ENCODE measurements around the gene NEURL3. TPM values are rescaled to one million over a fixed set of nuclear protein-coding genes. Genes with fewer than 3 reads are reported as not detected.

NEURL3 gene
- total and polyA plus RNA-seq, 9 of the 15 experiments (the other 6 are each of a cell fraction or from before 2014, with no cell fraction given), result not detected

DNA sequence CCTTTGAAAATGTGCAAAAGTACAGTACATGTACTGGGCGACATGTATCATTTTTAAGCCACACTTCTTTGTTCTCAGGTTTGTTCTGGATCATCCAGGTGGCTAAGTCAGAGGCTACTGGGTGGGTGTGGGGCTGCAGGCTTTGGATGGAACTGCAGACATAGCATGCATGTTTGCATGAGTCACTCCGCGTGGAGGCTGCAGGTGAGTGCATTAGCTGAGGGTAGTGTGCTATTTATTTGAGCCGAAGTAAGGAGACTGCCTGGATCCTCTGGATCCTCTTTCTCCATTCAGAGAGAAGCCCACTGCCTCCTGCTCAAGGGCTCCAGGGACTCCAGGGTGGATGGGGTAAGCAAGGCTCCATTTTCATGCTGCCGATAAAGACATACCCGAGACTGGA is 9.4 kb upstream of the NEURL3 start:
- ATAC-seq, result no peak
- H3K4me3 ChIP-seq, result no peak overlapping the region
- TF ChIP-seq ETV1 (tag; conservative IDR thresholded peaks at IDR 0.05; ENCODE audit: low read depth) (no peak), ARHGAP35 (IDR thresholded peaks at IDR 0.05; ENCODE audit: partially characterized antibody) (no peak), ETS2 (tag; IDR thresholded peaks at IDR 0.05; ENCODE audit: borderline replicate concordance, poor library complexity, severe bottlenecking) (no peak), MTA2 (IDR thresholded peaks at IDR 0.05; ENCODE audit: low read depth) (no peak), ZC3H8 (IDR thresholded peaks at IDR 0.05) (no peak), CTBP1 (IDR thresholded peaks at IDR 0.05; ENCODE audit: borderline replicate concordance) (no peak), COPS2 (conservative IDR thresholded peaks at IDR 0.05) (no peak), NFATC3 (IDR thresholded peaks at IDR 0.05) (no peak), RBM17 (IDR thresholded peaks at IDR 0.05; ENCODE audit: borderline replicate concordance, low read depth, low read length) (no peak), ZBED1 (IDR thresholded peaks at IDR 0.05) (no peak), CHAMP1 (IDR thresholded peaks at IDR 0.05) (no peak), GATAD2A (IDR thresholded peaks at IDR 0.05) (no peak), NFYB (IDR thresholded peaks at IDR 0.05; ENCODE audit: extremely low read depth, insufficient read length) (no peak), C11orf30 (IDR thresholded peaks at IDR 0.05; ENCODE audit: low read depth) (no peak), MED1 (CRISPR knock-in tag; IDR thresholded peaks at IDR 0.05; ENCODE audit: borderline replicate concordance) (no peak)
- TF ChIP-seq, protein P1, sequence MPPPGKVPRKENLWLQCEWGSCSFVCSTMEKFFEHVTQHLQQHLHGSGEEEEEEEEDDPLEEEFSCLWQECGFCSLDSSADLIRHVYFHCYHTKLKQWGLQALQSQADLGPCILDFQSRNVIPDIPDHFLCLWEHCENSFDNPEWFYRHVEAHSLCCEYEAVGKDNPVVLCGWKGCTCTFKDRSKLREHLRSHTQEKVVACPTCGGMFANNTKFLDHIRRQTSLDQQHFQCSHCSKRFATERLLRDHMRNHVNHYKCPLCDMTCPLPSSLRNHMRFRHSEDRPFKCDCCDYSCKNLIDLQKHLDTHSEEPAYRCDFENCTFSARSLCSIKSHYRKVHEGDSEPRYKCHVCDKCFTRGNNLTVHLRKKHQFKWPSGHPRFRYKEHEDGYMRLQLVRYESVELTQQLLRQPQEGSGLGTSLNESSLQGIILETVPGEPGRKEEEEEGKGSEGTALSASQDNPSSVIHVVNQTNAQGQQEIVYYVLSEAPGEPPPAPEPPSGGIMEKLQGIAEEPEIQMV (tag; conservative IDR thresholded peaks at IDR 0.05; ENCODE audit: low read depth), result no peak
- TF ChIP-seq, protein P2, sequence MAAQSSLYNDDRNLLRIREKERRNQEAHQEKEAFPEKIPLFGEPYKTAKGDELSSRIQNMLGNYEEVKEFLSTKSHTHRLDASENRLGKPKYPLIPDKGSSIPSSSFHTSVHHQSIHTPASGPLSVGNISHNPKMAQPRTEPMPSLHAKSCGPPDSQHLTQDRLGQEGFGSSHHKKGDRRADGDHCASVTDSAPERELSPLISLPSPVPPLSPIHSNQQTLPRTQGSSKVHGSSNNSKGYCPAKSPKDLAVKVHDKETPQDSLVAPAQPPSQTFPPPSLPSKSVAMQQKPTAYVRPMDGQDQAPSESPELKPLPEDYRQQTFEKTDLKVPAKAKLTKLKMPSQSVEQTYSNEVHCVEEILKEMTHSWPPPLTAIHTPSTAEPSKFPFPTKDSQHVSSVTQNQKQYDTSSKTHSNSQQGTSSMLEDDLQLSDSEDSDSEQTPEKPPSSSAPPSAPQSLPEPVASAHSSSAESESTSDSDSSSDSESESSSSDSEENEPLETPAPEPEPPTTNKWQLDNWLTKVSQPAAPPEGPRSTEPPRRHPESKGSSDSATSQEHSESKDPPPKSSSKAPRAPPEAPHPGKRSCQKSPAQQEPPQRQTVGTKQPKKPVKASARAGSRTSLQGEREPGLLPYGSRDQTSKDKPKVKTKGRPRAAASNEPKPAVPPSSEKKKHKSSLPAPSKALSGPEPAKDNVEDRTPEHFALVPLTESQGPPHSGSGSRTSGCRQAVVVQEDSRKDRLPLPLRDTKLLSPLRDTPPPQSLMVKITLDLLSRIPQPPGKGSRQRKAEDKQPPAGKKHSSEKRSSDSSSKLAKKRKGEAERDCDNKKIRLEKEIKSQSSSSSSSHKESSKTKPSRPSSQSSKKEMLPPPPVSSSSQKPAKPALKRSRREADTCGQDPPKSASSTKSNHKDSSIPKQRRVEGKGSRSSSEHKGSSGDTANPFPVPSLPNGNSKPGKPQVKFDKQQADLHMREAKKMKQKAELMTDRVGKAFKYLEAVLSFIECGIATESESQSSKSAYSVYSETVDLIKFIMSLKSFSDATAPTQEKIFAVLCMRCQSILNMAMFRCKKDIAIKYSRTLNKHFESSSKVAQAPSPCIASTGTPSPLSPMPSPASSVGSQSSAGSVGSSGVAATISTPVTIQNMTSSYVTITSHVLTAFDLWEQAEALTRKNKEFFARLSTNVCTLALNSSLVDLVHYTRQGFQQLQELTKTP (IDR thresholded peaks at IDR 0.05; ENCODE audit: low read depth in 1 of 2, partially characterized antibody in 2 of 2), result no peak

More for the DNA sequence above, 9.4 kb upstream of the NEURL3 start:
- ChIA-PET CTCF (ENCODE audit: low intra/inter-chr PET ratio) (no interaction called here), POLR2A (interaction anchor here (0.6 kb wide), 2 partner anchors 92 to 121 kb away, joined by 3 read pairs; no protein-coding TSS in a partner anchor)
- no peaks in the 10 kb centered on the region for H3K79me2 ChIP-seq (ENCODE audit: control insufficient read depth, insufficient read depth, low read length)
- H3K9ac ChIP-seq (ENCODE audit: insufficient read depth in 1 of 2, low read depth in 2 of 2, low read length in 2 of 2), result no peak overlapping the region
- DNase-seq (ENCODE audit: extremely low read depth in 1 of 4, low spot score in 3 of 4), result no peak
- FAIRE-seq, result no peak
- intact Hi-C loops (cut with micrococcal nuclease), result no loop called here
- no peak overlapping the region for H3K4me2 ChIP-seq (ENCODE audit: insufficient read depth, low read length)
- 2% methylated on average over 6 of the region's 6 CpGs for WGBS (ENCODE audit: insufficient coverage, low coverage, missing lambda C conversion rate)
- peaks cover 3% of the 10 kb centered on the region; the same call in 1 of the 2 replicates for H4K20me1 ChIP-seq (replicated peaks; ENCODE audit: control insufficient read depth, insufficient read depth, low read length)
- H3K4me1 ChIP-seq (replicated peaks in 1 of 2; ENCODE audit: control insufficient read depth in 2 of 2, insufficient read depth in 2 of 2, low read length in 2 of 2), result peaks cover 0 to 4% of the 10 kb centered on the region in 2 experiments; a peak in 1 of 5 replicates
- BruUV-seq (replicated peaks), result no TSS peak
- H3K9me1 ChIP-seq (ENCODE audit: control insufficient read depth, insufficient read depth, low read length), result no peaks in the 10 kb centered on the region
- H3K36me3 ChIP-seq (ENCODE audit: control insufficient read depth, insufficient read depth, low read length), result no peaks in the 10 kb centered on the region
- in situ Hi-C loops (cut with MboI), result loop anchor here (5.0 to 25.0 kb wide), 3 partner anchors 107 to 727 kb away; no protein-coding TSS in a partner anchor
- no peaks in the 10 kb centered on the region for H3K9me3 ChIP-seq (replicated peaks; ENCODE audit: control insufficient read depth, insufficient read depth, low read depth, low read length)
- H3K27me3 ChIP-seq (ENCODE audit: control insufficient read depth in 2 of 2, insufficient read depth in 2 of 2, low read length in 2 of 2), result peaks cover 2 to 29% of the 10 kb centered on the region in 2 experiments; a peak in 3 of 5 replicates
- H2AFZ ChIP-seq (ENCODE audit: low read depth, low read length), result no peak overlapping the region
- no peak overlapping the region for H3K27ac ChIP-seq (ENCODE audit: extremely low read depth, low read depth, low read length)

Measured in K562 (cell line).